Measurements from ENCODE around the gene GMDS. TPM values are rescaled to one million over a fixed set of nuclear protein-coding genes. Genes with fewer than 3 reads are reported as not detected.

Gene GMDS
- total and polyA plus RNA-seq, 2 donors (not counting 3 experiments of a cell fraction or from before 2014, with no cell fraction given) = 9.8 to 23.5 TPM

DNA sequence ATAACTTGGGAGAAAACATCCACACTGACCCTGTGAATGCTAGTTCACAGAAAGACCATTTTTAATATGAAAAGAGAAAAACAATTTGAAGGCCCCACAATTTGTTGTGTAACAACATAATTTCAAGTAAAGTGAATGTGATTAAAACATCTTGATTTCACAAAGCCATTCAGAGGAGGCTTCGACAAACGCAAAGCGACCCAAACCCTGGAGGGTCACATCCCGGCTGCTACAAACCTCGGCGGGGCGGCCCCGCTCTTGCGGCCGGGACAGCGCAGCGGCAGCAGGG is 621.7 kb downstream of the GMDS start:
- no peaks in the 10 kb centered on the region for H3K9me3 ChIP-seq (replicated peaks; ENCODE audit: control insufficient read depth, insufficient read depth, low read length)
- BruUV-seq (replicated peaks) = no TSS peak
- no peaks in the 10 kb centered on the region for H3K36me3 ChIP-seq (ENCODE audit: control insufficient read depth in 2 of 2, extremely low read depth in 1 of 2, insufficient read depth in 2 of 2, low read length in 2 of 2)
- POLR2A ChIA-PET = no interaction called here
- no peaks in the 10 kb centered on the region for H3K9me1 ChIP-seq (replicated peaks; ENCODE audit: control insufficient read depth, extremely low read depth, insufficient read depth, low read length)
- intact Hi-C loops (cut with micrococcal nuclease) = loop anchor here (2.0 kb wide), 3 partner anchors 15 to 293 kb away; partner anchors contain the start of gene FOXC1
- H4K20me1 ChIP-seq (replicated peaks; ENCODE audit: control insufficient read depth, extremely low read depth, insufficient read depth, low read length) = no peaks in the 10 kb centered on the region
- H2AFZ ChIP-seq (ENCODE audit: low read depth, low read length) = peak overlapping the region; percentile 65
- H3K27me3 ChIP-seq (ENCODE audit: control insufficient read depth in 2 of 2, insufficient read depth in 2 of 2, low read length in 2 of 2) = peaks cover 5 to 15% of the 10 kb centered on the region in 2 experiments
- TF ChIP-seq GATA2 (IDR thresholded peaks at IDR 0.05; ENCODE audit: insufficient read depth, insufficient read length, low read depth, low read length) (no peak), EZH2 (IDR thresholded peaks at IDR 0.05; ENCODE audit: borderline replicate concordance, low read depth, low read length, severe bottlenecking) (no peak), MYC (IDR thresholded peaks at IDR 0.05; ENCODE audit: low read depth, low read length) (no peak), JUN (IDR thresholded peaks at IDR 0.05; ENCODE audit: borderline replicate concordance, insufficient read depth, insufficient read length, low read depth) (no peak), POLR2AphosphoS5 (IDR thresholded peaks at IDR 0.05; ENCODE audit: insufficient read depth, low read depth, low read length) (no peak), POLR2A (IDR thresholded peaks at IDR 0.05; ENCODE audit: low read depth, low read length) (no peak), FOS (IDR thresholded peaks at IDR 0.05; ENCODE audit: borderline replicate concordance, insufficient read depth, low read length) (no peak)
- TF ChIP-seq, protein P1, sequence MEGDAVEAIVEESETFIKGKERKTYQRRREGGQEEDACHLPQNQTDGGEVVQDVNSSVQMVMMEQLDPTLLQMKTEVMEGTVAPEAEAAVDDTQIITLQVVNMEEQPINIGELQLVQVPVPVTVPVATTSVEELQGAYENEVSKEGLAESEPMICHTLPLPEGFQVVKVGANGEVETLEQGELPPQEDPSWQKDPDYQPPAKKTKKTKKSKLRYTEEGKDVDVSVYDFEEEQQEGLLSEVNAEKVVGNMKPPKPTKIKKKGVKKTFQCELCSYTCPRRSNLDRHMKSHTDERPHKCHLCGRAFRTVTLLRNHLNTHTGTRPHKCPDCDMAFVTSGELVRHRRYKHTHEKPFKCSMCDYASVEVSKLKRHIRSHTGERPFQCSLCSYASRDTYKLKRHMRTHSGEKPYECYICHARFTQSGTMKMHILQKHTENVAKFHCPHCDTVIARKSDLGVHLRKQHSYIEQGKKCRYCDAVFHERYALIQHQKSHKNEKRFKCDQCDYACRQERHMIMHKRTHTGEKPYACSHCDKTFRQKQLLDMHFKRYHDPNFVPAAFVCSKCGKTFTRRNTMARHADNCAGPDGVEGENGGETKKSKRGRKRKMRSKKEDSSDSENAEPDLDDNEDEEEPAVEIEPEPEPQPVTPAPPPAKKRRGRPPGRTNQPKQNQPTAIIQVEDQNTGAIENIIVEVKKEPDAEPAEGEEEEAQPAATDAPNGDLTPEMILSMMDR (IDR thresholded peaks at IDR 0.05; ENCODE audit: extremely low read depth in 1 of 2, insufficient read depth in 1 of 2, low read depth in 1 of 2, low read length in 2 of 2) = no peak
- TF ChIP-seq, protein P2, sequence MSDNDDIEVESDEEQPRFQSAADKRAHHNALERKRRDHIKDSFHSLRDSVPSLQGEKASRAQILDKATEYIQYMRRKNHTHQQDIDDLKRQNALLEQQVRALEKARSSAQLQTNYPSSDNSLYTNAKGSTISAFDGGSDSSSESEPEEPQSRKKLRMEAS (IDR thresholded peaks at IDR 0.05; ENCODE audit: insufficient read depth, insufficient read length) = no peak
- peak overlapping the region; percentile 59 to 86 (median 69) for H3K4me3 ChIP-seq (replicated peaks in 1 of 3; ENCODE audit: insufficient read depth in 1 of 3, low read depth in 1 of 3, low read length in 3 of 3)
- no peaks in the 10 kb centered on the region for H3K79me2 ChIP-seq (ENCODE audit: control insufficient read depth, insufficient read depth, low read length)
- H3K4me1 ChIP-seq (ENCODE audit: control insufficient read depth, extremely low read depth, insufficient read depth, low read length) = peaks cover 26% of the 10 kb centered on the region
- no peak for DNase-seq (ENCODE audit: low read depth, low spot score)
- H3K4me2 ChIP-seq (ENCODE audit: insufficient read depth, low read length) = peak overlapping the region; percentile 90
- CTCF ChIA-PET = interaction anchor here (0.8 to 4.0 kb wide), 8 partner anchors 9 to 1010 kb away, joined by 3 to 23 read pairs (median 12); no protein-coding TSS in a partner anchor
- no peak overlapping the region for H3K9ac ChIP-seq (replicated peaks; ENCODE audit: extremely low read depth, insufficient read depth, low read length)
- H3K27ac ChIP-seq (ENCODE audit: insufficient read depth, low read depth, low read length) = no peak overlapping the region
- dilution Hi-C loops (cut with MboI; ENCODE audit: extremely low pct_ligation_motif_present, low sequenced_read_pairs) = loop anchor here (25.0 kb wide), 1 partner anchor 489 kb away; no protein-coding TSS in a partner anchor
- FAIRE-seq = no peak

All from endothelial cell of umbilical vein (primary cell).